ENCODE measurements around the gene LGR6.

LGR6 gene

DNA sequence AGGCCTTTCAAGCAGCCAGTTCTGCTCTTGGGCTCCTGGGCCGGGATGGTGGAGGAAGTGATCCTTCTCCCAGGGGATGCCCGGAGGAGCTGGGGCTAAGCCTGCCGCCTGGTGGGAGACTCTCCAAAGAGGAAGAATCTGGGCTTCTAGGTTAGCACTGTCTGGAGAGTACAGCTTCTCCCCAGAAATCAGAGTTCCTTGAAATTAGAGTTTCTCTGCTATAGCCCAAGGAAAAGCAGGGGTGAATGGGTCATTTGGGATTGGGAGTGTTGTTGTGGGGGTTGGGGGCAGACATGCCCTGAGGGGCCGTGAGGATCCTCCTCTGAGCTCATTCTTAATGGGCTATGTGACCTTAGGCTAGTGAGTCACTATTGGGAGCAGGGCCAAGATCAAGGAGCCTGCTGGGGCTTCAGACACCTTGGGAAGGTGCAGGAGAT lies 6.5 kb downstream of the LGR6 start:
- no peak for DNase-seq

DNA sequence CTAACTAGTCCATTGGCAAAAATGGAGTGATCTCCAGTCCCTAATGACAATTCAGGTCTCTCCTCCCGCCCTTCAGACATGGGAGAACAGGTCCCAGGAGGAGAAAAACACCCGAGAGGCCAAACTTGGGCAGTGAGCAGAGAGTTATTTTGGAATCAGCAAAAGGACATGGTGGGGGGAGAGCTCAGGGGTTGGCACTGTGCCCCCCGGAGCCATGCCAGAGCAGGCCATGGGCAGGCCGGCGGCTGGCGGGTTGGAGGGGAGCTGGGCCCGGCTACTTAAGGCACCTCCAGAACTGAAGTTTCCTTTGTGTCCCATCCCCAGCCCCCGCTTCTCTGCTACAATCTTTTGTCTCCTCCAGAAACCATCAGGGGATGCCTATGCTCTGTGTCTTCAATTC lies 7.1 kb downstream of the LGR6 start:
- DNase-seq, result no peak

DNA sequence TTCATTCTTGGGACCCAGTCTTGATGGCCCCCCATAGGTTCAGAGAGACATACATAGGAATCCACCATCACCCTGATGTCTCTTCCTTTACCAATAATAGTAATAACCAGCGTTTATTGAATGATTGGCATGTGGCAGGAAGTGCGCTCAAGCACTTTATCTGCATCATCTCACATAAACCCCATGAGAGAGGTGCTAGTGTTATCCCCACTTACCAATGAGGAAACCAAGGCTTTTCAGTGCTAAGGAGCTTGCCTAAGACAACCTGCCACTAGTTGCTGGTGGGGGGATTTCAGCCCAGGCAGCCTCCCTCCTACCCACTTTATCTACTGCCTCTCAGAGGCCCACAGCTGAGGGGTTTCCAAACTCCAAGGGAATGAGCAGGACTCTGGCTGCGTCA lies 7.7 kb downstream of the LGR6 start:
- DNase-seq, result no peak

DNA sequence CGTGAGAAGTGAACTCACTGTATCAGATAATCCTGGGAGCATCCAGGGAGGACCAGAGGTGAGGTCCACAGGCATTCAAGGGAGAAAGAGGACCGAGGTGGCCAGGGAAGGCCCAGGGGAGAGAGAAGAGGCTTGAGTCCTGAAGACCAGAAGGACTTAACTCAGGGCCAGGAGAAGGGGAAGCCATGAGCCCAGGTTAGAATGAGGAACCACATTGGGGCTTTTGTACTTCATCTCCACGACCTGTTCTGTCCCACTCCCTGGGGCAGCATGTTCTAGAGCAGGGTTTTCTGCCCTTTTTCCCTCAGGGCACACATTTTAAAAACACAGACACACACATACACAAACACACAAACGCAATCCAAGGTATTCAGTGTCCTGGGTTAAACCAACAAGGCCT lies 8.4 kb downstream of the LGR6 start:
- DNase-seq, result no peak

DNA sequence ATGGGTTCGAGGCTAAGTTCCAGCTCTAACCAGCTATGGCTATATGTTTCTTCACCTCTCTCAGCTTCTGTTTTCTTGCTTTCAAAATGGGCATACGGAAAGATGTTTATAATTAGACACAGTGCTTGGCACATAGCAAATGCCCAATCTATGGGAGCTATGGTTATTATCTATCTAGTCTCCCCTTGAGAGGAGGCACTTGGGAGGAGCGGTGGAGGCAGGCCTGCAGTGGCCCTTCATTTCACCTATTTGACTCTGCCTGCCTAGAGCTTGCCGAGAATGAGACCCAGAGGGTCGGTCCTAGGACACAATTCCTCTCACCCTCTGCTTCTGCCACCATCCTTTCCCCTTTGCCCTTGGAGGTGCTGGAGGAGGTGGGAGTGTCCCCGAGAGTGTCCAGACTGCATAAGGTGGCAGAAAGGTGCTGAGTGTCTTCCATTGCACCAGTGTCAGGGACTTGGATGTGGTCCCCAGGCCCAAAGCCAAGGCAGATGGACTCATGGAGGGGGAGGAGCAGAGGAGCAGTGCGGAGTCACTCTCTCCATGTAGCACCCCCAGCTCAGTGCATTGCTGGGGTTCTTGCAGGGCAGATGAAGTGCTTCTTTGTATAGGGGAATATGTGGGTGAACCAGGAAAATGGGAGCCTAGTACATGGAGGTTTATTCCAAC lies 9.0 kb downstream of the LGR6 start:
- DNase-seq, result no peak

DNA sequence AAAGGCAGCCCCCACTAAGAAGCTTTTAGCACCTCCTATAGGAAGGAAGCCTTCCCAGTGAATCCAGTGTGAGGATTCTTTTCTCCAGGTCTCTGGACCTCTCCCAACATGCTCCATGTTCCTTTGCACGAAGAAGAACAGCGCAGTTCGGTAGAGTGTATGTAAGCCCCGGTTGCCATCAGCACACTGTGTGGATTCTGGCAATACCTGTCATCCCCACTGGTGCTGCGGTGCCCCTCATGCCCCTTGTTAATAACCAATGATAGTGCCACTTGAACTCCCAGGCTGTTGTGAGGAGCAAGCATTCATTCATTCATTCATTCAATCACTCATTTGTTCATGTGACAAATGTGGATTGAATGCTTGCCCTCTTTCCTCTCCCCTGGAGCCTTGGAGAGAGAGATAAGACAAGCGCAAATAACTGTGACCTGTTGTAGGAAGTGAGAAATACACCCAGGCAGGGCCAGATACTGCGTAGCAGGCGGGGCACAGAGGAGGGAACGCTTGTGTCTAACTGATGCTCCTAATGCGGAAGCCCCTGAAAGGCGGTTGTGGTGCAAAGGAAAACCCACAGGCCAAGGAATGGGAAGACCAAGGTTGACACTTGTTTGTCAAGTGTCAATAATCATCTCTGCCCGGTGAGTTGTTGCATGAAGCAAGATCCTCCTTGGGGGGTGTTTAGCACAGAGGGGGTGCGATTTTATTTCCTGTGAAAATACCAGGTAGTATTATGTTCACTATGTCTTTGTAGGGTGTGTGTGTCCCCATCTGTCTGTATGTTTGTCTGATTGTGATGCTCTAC lies 9.8 kb downstream of the LGR6 start:
- DNase-seq, result no peak

DNA sequence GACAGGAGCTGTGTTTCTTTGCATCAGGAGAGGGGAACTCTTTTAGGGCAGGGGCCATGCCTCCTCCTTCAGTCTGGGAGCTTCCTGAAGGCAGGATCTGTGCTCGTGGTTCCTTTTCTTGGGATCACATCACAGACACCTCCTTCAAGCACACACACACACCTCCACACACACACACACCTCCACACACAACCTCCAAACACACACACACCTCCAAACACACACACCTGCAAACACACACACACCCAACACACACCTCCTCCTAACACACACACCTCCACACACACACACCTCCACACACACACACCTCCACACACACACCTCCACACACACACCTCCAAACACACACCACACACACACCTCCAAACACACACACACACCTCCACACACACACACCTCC lies 10.5 kb downstream of the LGR6 start:
- no peak for DNase-seq

DNA sequence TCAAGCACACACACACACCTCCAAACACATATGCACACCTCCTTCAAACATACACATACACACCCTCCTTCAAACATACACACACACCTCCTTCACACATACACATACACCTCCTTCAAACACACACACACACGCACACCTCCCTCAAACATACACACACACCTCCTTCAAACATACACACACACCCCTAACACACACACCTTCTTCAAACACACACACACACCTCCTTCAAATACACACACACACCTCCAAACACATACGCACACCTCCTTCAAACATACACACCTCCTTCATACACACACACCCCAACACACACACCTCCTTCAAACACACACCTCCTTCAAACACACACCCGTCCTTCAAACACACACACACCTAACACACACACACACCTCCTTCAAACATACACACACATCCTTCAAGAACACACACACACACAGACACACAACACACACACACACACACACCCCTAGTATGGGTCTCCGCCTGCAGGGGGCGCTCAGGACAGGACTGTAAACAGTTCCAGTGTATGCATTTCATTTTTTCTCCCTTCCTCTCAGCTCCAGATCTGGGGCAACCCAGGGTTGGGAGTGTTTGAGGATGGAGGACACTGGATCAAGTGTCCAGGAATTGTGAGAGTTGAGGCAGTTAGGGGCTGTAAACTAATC lies 12.1 kb downstream of the LGR6 start:
- DNase-seq, result no peak

DNA sequence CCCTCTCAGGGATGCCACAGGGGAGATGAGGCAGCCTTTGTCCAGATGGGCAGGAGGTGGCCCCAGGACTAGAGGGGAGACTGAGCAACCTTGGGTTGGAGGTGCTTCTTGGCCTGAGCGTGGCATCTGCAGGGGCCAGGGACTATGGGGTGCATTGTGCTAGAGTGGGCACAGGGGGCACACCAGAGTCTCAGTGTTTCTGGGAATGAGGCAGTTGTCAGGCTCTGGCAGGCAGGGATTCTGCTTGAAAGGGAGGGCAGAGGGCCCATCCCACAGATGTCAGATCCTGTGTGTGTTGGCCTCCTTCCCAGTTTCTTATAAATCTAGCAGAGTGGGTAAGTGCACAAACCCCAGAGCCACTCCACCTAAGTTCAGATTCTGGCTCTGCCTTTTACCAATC lies 13.7 kb downstream of the LGR6 start:
- DNase-seq, result no peak

DNA sequence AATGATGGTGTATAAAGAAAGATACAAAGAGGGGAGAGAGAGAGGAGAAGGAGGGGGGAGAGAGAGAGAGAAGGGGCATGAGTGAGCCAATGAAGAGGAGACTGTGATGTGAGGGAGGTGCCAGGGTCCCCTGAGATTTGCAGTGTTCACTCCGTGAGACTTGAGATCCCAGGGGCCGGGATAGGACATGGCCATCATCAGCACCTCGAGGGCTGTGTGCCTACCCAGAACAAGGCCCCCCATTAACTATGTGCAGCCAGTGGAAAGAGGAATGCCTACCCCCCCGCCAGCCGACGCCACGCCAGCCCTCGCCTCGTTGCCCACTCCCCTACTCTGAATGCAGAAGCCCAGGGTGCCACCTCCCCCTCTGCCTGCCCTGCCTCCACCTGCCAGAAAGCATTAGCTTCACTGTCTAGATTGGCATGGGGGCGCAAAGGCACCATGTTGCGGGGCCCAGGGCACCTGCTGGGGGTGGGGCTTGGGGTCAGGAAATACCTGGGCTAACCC lies 14.8 kb downstream of the LGR6 start:
- no peak for DNase-seq

DNA sequence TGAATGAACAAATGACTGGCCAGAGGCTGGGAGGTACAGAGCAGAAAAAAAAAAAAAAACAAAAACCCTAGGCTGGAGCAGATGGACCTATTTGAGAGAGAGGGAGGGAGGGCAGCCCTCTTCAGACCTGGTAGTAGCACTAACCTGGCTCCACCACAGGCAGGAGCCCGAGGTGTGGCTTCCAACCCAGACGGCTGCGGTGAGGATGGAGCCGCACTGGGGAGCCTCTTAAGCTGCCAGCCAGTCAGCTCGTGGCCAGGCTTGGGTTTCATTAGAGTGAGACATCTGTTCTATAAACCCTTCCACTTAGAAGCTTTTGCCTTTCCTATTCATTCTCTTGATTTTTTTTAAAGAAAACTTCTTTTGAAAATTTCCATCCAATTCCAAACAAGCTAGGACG lies 16.8 kb downstream of the LGR6 start:
- DNase-seq, result no peak

DNA sequence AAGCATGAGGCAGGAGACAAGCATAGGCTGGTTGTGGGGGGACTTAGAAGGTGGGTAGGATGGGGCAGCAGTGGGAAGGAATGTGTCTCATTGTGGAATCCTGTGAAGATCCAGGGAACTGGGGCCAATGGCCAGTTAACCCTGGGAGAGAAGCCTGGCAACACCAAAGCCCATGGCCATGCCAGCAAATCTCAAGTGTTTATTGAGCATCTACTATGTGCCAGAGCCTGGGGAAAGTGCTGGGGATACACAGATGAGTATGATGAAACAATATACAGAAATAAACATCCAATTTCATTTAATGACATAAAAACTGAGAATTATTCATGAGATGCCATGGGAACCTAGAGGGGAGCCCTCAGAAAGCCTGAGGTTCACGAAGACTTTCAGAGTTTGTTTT lies 17.4 kb downstream of the LGR6 start:
- no peak for DNase-seq

DNA sequence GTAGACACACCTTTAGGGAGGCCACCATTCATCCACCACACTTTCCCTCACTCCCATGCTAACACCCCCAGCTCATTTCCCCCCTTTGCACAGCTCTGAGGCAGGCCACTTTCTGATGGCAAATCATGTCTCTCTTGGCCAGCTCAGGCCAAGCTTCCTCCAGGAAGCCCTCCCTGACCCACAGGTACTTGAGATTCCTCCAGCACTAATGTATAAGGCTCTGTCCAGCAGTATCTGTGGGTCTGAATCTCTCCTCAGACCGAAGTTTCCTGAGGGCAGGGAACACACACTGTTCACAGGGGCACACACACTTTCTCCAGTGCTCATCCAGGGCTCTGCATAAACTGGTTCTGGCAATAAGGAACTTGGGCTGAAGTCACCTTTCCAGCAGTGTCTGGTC lies 19.2 kb downstream of the LGR6 start:
- no peak for DNase-seq

DNA sequence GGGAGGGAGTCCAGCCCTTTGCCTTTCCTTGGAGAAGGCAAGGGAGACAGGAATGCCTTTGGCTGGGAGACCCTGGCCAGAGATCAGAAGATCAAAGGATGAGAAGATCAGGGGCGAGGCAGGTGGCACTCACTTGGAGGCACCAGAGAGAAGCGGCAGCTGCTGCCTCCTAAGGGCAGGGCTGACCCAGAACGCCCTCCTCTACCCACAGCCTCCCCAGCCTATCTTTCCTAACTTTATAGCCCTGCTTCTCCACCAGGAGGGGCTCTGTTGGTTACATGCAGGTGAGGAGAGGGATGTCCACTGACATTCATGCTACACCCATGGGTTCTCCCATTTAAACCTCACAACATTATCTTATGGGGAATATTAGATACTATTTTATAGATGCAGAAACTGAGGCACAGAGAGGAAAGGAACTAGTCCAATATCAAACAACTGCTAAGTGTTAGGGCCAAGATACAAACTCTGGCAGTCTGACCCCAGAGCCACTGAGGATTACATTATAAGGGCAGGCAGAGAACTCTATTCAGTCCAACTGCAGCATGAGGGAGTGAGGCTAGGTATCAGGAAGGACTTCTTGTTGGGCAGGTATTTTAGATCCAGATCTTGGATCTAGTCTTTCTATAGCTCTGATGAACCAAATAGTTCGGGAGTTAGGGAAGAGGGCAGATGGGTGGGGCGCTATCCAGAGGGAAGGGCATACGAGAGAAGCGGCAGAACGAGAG lies 19.9 kb downstream of the LGR6 start:
- no peak for DNase-seq

DNA sequence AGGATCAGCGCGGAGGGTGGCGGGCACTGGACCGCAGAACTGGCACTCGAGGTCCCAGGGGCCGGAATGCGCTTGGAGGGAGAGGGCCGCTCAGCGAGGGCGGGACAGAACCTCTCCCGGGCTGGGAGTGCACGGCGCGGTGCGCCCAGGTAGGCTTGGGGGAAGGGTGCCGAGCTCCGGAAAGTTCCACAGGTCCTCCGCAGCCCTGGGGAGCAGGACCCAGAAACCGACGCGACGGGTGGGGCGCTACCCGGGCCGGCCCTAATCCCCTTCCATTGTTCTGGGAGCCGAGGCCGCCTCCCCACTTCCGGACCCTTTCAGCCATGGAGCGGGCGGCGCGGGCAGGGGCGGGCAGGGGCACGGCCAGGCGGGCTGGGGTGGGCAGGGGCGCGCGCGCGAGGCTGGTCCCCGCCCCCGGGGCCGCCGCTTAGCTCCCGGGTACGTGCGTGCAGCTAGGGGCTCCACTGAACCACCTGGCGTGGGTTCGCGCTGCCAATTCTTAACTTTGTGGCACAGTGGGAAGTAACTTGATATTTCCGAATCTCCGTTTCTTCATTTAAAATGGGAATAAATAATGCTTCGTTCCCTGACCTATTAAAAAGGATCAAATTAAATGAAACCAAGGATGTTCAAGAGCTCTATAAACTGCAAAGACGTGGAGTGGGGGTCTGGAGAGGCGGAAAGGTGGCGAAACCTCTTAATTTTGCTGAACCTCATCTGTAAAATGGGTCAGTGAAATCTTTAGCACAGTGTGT lies 20.7 kb downstream of the LGR6 start:
- DNase-seq, result no peak

DNA sequence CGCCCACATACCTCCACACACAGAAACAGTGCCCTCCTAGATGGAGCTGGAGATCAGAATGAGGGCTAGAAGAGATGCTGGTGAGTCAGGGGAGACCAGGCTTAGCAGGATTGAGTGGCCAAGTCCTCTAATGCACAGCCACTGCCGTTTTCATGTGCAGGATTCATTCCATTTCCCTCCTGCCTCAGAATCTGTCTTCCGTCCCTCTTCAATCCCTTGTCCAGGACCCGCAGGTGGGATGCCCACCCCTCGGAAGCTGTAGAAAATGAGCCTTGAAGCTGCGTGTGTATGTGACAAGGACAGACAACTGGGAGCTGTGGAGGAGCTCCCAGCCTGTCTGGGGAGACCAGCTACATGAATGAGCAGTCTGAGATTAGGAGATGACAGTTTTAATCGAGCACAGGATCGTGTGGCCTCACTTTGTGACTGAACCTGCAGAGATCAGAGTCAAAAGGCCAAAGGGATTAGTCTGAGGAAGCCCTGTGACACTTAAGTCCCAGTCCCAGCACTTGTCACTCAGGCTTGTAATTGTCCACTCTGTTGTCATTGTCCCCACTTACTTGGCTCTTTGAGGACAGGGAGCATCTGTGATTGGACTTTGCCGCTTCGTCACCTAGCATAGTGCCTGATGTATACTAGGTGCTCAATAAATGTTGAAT lies 22.0 kb downstream of the LGR6 start:
- no peak for DNase-seq

DNA sequence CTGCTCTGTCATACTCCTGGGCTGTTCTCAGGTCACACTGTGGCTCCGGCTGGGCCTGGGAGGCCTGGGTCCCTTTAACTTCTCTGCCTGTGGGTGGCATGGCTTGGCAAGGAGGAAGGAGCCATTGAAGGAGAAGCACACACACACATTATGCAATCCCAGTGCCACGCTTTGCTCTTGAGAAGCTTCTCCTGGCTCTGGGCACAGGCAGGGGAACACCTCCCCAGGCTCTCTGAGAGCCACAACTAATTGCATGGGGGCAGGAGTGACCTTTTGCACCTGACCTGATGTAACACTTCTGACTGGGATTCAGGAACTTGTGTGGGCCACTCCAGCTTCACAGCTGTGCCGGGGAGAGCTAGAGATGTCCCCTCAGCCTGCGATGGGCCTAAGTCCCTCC lies 23.1 kb downstream of the LGR6 start:
- no peak for DNase-seq

DNA sequence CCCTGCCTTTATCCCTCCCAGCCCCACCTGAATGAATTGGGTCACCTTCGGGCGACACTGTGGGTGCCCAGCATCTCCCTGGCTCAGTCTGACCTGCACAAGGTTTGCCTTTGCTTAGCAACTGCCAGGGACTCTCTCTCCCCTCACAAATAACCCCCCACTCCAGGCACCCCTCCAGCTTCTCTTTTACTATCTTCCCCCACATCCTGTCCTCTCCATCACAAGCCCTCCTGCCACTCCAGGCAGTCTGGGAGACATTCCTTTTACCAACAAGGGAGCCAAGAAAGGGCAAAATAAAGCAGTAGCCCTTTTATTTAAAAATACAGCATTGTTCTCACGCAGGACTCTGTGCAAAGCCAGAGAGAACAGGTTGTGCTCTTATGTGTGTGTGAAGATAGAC lies 23.9 kb downstream of the LGR6 start:
- DNase-seq, result no peak

DNA sequence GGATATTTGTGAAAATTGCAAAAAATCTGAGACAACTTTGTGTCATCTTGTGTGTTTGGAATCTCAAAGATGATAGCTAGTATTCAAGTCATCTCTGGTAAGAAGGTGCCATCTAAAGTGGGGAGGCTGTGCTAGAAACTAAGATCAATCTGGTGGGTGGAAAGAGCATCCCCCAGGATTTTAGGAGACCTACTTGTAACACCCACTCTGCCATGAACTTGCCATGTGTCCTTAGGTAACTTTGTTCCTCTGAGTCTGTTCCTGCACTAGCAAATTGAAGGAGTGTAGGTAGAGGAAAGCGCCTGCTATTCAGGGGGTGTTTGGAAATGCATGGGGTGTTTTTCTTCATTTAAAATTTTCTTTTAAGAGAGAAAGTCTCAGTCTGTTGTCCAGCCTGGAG lies 24.4 kb downstream of the LGR6 start:
- DNase-seq, result no peak

DNA sequence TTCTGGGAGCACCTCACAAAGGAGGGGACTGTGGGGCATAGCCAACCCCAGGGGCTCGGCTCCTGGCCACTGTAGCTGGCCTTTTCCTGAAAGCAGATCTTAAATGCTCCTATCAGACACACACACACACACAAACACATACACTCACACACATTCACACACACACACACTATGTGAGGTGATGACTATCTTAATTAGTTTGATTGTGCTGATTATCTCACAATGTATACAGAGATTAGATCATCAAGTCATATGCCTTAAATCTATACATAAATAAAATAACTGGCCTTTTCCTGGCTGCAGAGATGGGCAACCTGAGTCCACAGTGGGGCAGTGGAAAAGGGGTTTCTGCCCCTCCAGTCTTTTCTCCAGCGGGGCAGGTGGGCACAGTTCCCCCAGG lies 27.1 kb downstream of the LGR6 start:
- DNase-seq, result no peak

DNA sequence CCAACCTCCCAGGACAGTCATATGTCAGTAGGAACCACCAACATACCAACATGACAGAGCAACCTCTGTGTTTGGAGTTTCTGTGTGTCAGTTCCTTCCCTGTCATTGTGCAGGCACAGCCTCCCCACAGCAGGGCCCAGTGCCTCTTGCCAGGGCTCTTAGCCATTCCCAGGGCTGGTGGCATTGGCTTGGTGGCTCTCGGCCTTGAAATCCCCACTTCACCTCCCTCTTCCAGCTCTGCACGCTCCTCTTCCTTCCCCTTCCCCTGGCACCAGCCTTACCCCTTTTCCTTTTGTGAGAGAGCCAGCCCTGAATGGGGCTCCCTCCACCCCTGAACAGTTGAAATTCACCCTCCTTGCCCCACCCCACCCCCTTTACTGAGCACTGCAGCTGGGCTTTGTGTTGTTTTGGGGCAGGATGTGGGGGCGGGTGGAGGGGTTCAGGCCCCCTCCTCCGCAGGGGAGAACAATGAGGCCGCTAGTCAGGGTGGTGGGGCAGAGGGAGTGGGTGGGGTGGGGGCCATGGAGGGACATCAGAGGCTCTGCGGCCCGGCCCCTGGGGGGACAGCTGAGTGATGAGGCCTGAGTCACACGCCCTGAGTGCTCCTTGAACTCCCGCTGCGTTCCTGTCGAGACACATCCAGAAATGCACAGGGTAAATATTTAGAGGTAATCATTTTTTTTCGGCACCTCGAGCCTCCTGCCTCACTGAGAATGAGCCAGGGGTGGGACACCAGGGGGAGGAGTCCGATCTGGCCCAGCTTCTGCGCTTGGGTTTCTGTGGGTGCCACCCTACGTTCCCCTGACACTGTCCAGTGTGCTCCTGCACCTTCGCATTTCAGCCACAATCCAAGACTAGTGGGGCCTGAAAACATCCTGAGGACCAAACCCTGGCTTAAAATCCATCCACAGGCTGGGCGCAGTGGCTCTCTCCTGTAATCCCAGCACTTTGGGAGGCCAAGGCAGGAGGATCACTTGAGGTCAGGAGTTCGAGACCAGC lies 28.6 kb downstream of the LGR6 start:
- no peak for DNase-seq
